ENCODE measurements around the gene SH2D2A. TPM values are rescaled to one million over a fixed set of nuclear protein-coding genes. Genes with fewer than 3 reads are reported as not detected.
A peak's percentile ranks its signal among the peaks of the same experiment; 100 is the strongest.

The SH2D2A gene
- total RNA-seq, 4 donors from 2014 or later: 2.7 to 13.5 (median 6.5) TPM; not detected in 1

GRCh38 chr1:156777573-156777972 is 39.1 kb downstream of the SH2D2A start:
- no peak for DNase-seq
- no peak overlapping the region for H3K4me3 ChIP-seq
- TF ChIP-seq POLR2A (IDR thresholded peaks at IDR 0.05) (no peak), CTCF (IDR thresholded peaks at IDR 0.05) (no peak)

GRCh38 chr1:156776942-156777341 is 39.7 kb downstream of the SH2D2A start:
- Histone ChIP-seq H3K4me3 (no peak overlapping the region), H3K27ac (no peak overlapping the region), H3K9me3 (no peaks in the 10 kb centered on the region), H3K27me3 (no peaks in the 10 kb centered on the region), H3K36me3 (peaks cover 0 to 10% (median 0%) of the 10 kb centered on the region in 3 donors), H3K4me1 (peaks cover 0 to 12% (median 0%) of the 10 kb centered on the region in 4 donors)
- DNase-seq: no peak
- TF ChIP-seq POLR2A (IDR thresholded peaks at IDR 0.05) (no peak), CTCF (IDR thresholded peaks at IDR 0.05) (no peak)

More at GRCh38 chr1:156777573-156777972, 39.1 kb downstream of the SH2D2A start:
- Histone ChIP-seq H3K27me3 (no peaks in the 10 kb centered on the region), H3K36me3 (peaks cover 0 to 17% (median 0%) of the 10 kb centered on the region in 3 donors), H3K27ac (no peak overlapping the region), H3K9me3 (no peaks in the 10 kb centered on the region), H3K4me1 (peaks cover 0 to 9% (median 0%) of the 10 kb centered on the region in 4 donors)

GRCh38 chr1:156775799-156776198 is 40.8 kb downstream of the SH2D2A start:
- H3K9me3 ChIP-seq: no peaks in the 10 kb centered on the region
- peaks cover 0 to 17% (median 0%) of the 10 kb centered on the region in 4 donors for H3K4me1 ChIP-seq
- TF ChIP-seq POLR2A (IDR thresholded peaks at IDR 0.05): no peak
- no peak for TF ChIP-seq CTCF (IDR thresholded peaks at IDR 0.05)
- H3K27me3 ChIP-seq: no peaks in the 10 kb centered on the region
- H3K27ac ChIP-seq: no peak overlapping the region
- no peak for DNase-seq
- no peak overlapping the region for H3K4me3 ChIP-seq
- peaks cover 0 to 13% (median 0%) of the 10 kb centered on the region in 3 donors for H3K36me3 ChIP-seq

GRCh38 chr1:156773607-156774006 is 43.0 kb downstream of the SH2D2A start:
- Histone ChIP-seq H3K4me1 (peaks cover 0 to 37% (median 4%) of the 10 kb centered on the region in 4 donors), H3K9me3 (no peaks in the 10 kb centered on the region), H3K27me3 (no peaks in the 10 kb centered on the region), H3K36me3 (peaks cover 0 to 18% (median 0%) of the 10 kb centered on the region in 3 donors), H3K4me3 (no peak overlapping the region), H3K27ac (no peak overlapping the region)
- no peak for TF ChIP-seq POLR2A (IDR thresholded peaks at IDR 0.05)
- TF ChIP-seq CTCF (IDR thresholded peaks at IDR 0.05): peak in 4 of 6 experiments; percentile 3 to 24 (median 13)
- DNase-seq: no peak

GRCh38 chr1:156772728-156773497 is 43.7 kb downstream of the SH2D2A start:
- Histone ChIP-seq H3K9me3 (no peaks in the 10 kb centered on the region), H3K27me3 (no peaks in the 10 kb centered on the region), H3K4me1 (peaks cover 0 to 40% (median 4%) of the 10 kb centered on the region in 4 donors), H3K27ac (no peak overlapping the region), H3K4me3 (no peak overlapping the region), H3K36me3 (peaks cover 0 to 18% (median 0%) of the 10 kb centered on the region in 3 donors)
- TF ChIP-seq CTCF (IDR thresholded peaks at IDR 0.05): no peak
- DNase-seq: peak in 1 of 3 donors; percentile 3

Data from Peyer's patch (tissue), 4 donors.